ENCODE results near the gene SLC38A1.

DNA sequence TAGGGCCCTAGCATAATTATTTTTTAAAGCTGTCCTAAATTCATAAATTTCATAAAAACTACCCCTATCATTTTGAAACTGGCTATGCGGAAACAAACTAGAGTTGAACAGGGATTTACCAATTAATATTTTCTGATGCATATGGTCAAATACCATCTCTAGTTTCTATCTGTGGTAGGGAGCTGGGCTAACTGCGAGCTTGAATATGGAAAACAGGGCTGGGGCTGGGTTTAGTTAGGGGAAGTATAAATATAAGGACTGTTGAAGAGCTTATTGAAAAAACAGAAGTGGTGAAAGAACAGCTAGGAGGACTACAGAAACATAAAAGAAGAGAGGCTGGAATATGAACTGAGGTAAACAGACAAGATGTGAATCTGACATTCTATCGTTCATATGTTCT, 91.8 kb downstream of the SLC38A1 start:
- TF ChIP-seq, protein P1, sequence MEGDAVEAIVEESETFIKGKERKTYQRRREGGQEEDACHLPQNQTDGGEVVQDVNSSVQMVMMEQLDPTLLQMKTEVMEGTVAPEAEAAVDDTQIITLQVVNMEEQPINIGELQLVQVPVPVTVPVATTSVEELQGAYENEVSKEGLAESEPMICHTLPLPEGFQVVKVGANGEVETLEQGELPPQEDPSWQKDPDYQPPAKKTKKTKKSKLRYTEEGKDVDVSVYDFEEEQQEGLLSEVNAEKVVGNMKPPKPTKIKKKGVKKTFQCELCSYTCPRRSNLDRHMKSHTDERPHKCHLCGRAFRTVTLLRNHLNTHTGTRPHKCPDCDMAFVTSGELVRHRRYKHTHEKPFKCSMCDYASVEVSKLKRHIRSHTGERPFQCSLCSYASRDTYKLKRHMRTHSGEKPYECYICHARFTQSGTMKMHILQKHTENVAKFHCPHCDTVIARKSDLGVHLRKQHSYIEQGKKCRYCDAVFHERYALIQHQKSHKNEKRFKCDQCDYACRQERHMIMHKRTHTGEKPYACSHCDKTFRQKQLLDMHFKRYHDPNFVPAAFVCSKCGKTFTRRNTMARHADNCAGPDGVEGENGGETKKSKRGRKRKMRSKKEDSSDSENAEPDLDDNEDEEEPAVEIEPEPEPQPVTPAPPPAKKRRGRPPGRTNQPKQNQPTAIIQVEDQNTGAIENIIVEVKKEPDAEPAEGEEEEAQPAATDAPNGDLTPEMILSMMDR (IDR thresholded peaks at IDR 0.05 in 8 of 11, conservative IDR thresholded peaks at IDR 0.05 in 3 of 11), result no peak
- TF ChIP-seq POLR2A (IDR thresholded peaks at IDR 0.05) (no peak), POLR2AphosphoS5 (IDR thresholded peaks at IDR 0.05) (no peak)
